HEK293T (cell line): ENCODE measurements around the gene CNBD2.
"Not testable (repeated sequence)": the region's sequence is repeated elsewhere in the genome, so short reads cannot be mapped to it uniquely, and the experiment has no call there.

Experiments
- BHLHE40 ChIP-seq: fragments of 450-650 bp; IDR thresholded peaks from 2 replicates; pipeline ENCODE4 v1.6.1; 2016; ENCODE audit warnings: mild to moderate bottlenecking, moderate library complexity, borderline replicate concordance
- FOXK2 ChIP-seq: fragments of 450-650 bp; IDR thresholded peaks from 2 replicates; pipeline ENCODE4 v1.6.1; 2016; ENCODE audit warnings: mild to moderate bottlenecking
- SUZ12 ChIP-seq: fragments of 450-650 bp; IDR thresholded peaks from 2 replicates; pipeline ENCODE4 v1.6.1; 2016; ENCODE audit warnings: mild to moderate bottlenecking
- TARDBP ChIP-seq: fragments of 450-650 bp; IDR thresholded peaks from 2 replicates; pipeline ENCODE4 v1.6.1; 2016

DNA sequence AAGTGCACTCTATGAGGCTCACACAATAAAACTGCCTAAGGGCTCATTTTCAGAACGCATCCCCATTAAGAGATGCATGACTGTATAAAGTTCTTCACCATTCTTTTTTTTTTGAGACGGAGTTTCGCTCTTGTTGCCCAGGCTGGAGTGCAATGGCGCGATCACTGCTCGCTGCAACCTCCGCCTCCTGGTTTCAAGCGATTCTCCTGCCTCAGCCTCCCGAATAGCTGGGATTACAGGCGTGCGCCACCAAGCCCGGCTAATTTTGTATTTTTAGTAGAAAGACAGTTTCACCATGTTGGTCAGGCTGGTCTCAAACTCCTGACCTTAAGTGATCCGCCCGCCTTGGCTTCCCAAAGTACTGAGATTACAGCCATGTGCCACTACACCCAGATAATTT, 16.3 kb upstream of the CNBD2 start:
- not testable (repeated sequence) for TF ChIP-seq SUZ12, FOXK2, BHLHE40, TARDBP
